PC-9 (cell line): Measurements from ENCODE around the gene DSTN.

Source experiments
- EZH2 ChIP-seq: fragments of 200-600 bp; sonication (generic); IDR thresholded peaks from 2 replicates; pipeline ENCODE4 v1.8.0; 2017; ENCODE audit warnings: antibody characterized with exemption, low read depth
- TF ChIP-seq, protein P1 (sequence below): fragments of 200-600 bp; sonication (generic); conservative IDR thresholded peaks from 2 replicates; pipeline ENCODE4 v1.6.1; 2017; ENCODE audit warnings: mixed run types, antibody characterized with exemption, mild to moderate bottlenecking, moderate library complexity

DNA sequence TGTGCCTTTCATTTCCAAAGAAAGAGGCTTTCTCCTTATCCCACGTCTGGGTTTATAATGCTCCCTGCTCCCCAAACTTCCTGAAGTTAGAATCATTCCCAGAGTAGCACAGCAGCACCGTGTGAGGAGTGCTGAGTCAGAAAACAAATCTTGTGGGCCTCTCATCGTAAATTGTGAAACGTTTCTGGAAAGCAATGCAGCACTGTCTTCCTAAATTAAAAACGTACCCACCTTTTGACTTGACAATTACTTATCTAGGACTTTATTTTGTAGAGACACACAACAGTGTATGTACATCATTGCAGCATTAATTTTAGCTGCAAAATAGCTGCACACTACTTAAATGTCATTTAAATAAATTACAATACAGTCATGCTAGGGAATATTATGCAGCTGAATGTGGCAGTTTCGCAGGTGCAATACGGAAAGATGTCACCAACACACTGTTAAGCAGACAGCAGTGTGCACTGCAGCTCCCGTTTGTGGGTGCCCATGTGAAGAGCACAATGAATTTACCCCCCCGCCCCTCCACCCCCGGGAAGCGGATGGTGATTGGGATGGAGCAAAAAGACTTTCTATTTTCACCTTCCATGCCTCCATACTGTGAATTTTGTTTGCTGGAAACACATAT lies 81.4 kb downstream of the DSTN start:
- TF ChIP-seq, protein P1, sequence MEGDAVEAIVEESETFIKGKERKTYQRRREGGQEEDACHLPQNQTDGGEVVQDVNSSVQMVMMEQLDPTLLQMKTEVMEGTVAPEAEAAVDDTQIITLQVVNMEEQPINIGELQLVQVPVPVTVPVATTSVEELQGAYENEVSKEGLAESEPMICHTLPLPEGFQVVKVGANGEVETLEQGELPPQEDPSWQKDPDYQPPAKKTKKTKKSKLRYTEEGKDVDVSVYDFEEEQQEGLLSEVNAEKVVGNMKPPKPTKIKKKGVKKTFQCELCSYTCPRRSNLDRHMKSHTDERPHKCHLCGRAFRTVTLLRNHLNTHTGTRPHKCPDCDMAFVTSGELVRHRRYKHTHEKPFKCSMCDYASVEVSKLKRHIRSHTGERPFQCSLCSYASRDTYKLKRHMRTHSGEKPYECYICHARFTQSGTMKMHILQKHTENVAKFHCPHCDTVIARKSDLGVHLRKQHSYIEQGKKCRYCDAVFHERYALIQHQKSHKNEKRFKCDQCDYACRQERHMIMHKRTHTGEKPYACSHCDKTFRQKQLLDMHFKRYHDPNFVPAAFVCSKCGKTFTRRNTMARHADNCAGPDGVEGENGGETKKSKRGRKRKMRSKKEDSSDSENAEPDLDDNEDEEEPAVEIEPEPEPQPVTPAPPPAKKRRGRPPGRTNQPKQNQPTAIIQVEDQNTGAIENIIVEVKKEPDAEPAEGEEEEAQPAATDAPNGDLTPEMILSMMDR = no peak
- no peak for TF ChIP-seq EZH2
